ENCODE measurements around the gene CRABP2. TPM values are rescaled to one million over a fixed set of nuclear protein-coding genes. Genes with fewer than 3 reads are reported as not detected.

Gene CRABP2
- total RNA-seq, 2 experiments from 2014 or later = 3.2 to 4.2 TPM

- intact Hi-C loops (cut with DNase I, micrococcal nuclease) = loop anchor here in 1 of 2 experiments (2.0 kb wide), 1 partner anchor 81 kb away; no protein-coding TSS in a partner anchor
- peaks cover 31% of the 10 kb centered on the region for H3K36me3 ChIP-seq (ENCODE audit: insufficient read depth, low read length)
- peaks cover 12% of the 10 kb centered on the region for H3K4me1 Mint-ChIP-seq (ENCODE audit: low read depth)
- ChIA-PET POLR2A (no interaction called here), CTCF (interaction anchor here (0.7 kb wide), 1 partner anchor 8 kb away, joined by 3 read pairs; no protein-coding TSS in a partner anchor)
- H3K27ac Mint-ChIP-seq = no peak overlapping the region
- no peaks in the 10 kb centered on the region for H3K9me3 Mint-ChIP-seq
- H3K36me3 Mint-ChIP-seq (ENCODE audit: low read depth) = peaks cover 37% of the 10 kb centered on the region
- ATAC-seq (ENCODE audit: poor library complexity) (no peak), DNase-seq (no peak)
- no peak overlapping the region for H3K4me3 Mint-ChIP-seq
- H3K4me3 ChIP-seq (ENCODE audit: low read length) = no peak overlapping the region
- TF ChIP-seq CTCF (IDR thresholded peaks at IDR 0.05) = no peak
- no peak overlapping the region for H3K27ac ChIP-seq (ENCODE audit: low read depth in 1 of 2, low read length in 2 of 2)
- peaks cover 1% of the 10 kb centered on the region for H3K4me1 ChIP-seq (ENCODE audit: insufficient read depth, low read length)
- H3K27me3 Mint-ChIP-seq = no peaks in the 10 kb centered on the region
- H3K27me3 ChIP-seq (ENCODE audit: control insufficient read depth in 1 of 2, insufficient read depth in 2 of 2, low read length in 2 of 2) = no peaks in the 10 kb centered on the region
- no peaks in the 10 kb centered on the region for H3K9me3 ChIP-seq (ENCODE audit: control insufficient read depth in 1 of 2, insufficient read depth in 1 of 2, low read length in 2 of 2)
These were observed 28.7 kb upstream of the CRABP2 start for GRCh38 chr1:156733989-156734584.

GRCh38 chr1:156728599-156729462 lies 23.4 kb upstream of the CRABP2 start, which contains the start of gene ISG20L2:
TSS of gene ISG20L2 (minus strand) at chr1:156728766. CDS start at chr1:156727652, 1,114 bp downstream.
- CTCF ChIA-PET = interaction anchor here (0.6 to 5.1 kb wide), 7 partner anchors 12 to 131 kb away, joined by 3 to 62 read pairs (median 20); partner anchors contain the start of genes CRABP2, MRPL24, NTRK1 and PRCC
- POLR2A ChIA-PET = interaction anchor here (0.6 to 5.9 kb wide), 20 partner anchors 10 to 613 kb away, joined by 3 to 107 read pairs (median 4); partner anchors contain the start of genes CRABP2, HDGF, MEF2D and MRPL24
- TF ChIP-seq CTCF (IDR thresholded peaks at IDR 0.05) = no peak
- Histone ChIP-seq H3K27me3 (ENCODE audit: control insufficient read depth in 1 of 2, insufficient read depth in 2 of 2, low read length in 2 of 2) (no peaks in the 10 kb centered on the region), H3K36me3 (ENCODE audit: insufficient read depth, low read length) (peaks cover 26% of the 10 kb centered on the region), H3K4me1 (ENCODE audit: insufficient read depth, low read length) (peaks cover 48% of the 10 kb centered on the region), H3K27ac (ENCODE audit: low read depth in 1 of 2, low read length in 2 of 2) (peak within 1 kb of the TSS; percentile 90 to 98), H3K9me3 (ENCODE audit: control insufficient read depth in 1 of 2, insufficient read depth in 1 of 2, low read length in 2 of 2) (no peaks in the 10 kb centered on the region), H3K4me3 (ENCODE audit: low read length) (peak within 1 kb of the TSS; percentile 99)
- H3K4me1 Mint-ChIP-seq (ENCODE audit: low read depth) = peaks cover 23% of the 10 kb centered on the region
- H3K36me3 Mint-ChIP-seq (ENCODE audit: low read depth) = peaks cover 34% of the 10 kb centered on the region
- no peak within 1 kb of the TSS for H3K4me3 Mint-ChIP-seq
- DNase-seq = peak; percentile 80 to 99 (median 90)
- intact Hi-C loops (cut with DNase I, micrococcal nuclease) = loop anchor here (1.0 to 10.0 kb wide), 6 partner anchors 22 to 224 kb away; partner anchors contain the start of genes HDGF (in 1 of the 2), MEF2D (in 1 of the 2), NTRK1 (in 1 of the 2) and PRCC (in 1 of the 2)
- peak within 1 kb of the TSS; percentile 98 for H3K27ac Mint-ChIP-seq
- H3K9me3 Mint-ChIP-seq = no peaks in the 10 kb centered on the region
- H3K27me3 Mint-ChIP-seq = no peaks in the 10 kb centered on the region
- ATAC-seq (ENCODE audit: poor library complexity) = peak; percentile 90
